K562 (cell line): ENCODE data around the gene TMEM89. TPM values are rescaled to one million over a fixed set of nuclear protein-coding genes. Genes with fewer than 3 reads are reported as not detected.

ENCODE experiments used
- ATAC-seq: fragments of 200-7000 bp; cut with Tn5 transposase; 3 replicates; pipeline ENCODE4 v1.9.1; 2020; ENCODE audit warnings: moderate library complexity
- BruUV-seq: library from RNA; stranded (reverse); fragments of 400-500 nt; replicated peaks from 2 replicates; lab custom pipeline; 2021; lab: Mats Ljungman, UMichigan
- CTCF ChIA-PET: fragments of 300-600 bp; formaldehyde crosslinking; extraction: SDS; loops from one replicate; lab custom pipeline; 2021; ENCODE audit warnings: low intra/inter-chr PET ratio; lab: Yijun Ruan, JAX
- POLR2A ChIA-PET: fragments of 300-600, 350-650 bp; sonication (Branson Sonifier 250); formaldehyde crosslinking; extraction: SDS; loops from one replicate; lab custom pipeline; 2021; ENCODE audit warnings: antibody characterized with exemption, inconsistent platforms; lab: Yijun Ruan, JAX
- DNase-seq, 4 experiments: peaks; one replicate each; pipeline versions ENCODE4 v3.0.0 to v3.0.0-alpha.2; 2011 to 2018; ENCODE audit warnings: low spot score in 3 of 4, mixed read lengths in 3 of 4; ENCODE audit errors: extremely low read depth in 1 of 4
- FAIRE-seq: peaks from 2 replicates; lab custom pipeline; 2011; peaks lifted over from hg19 to GRCh38; lab: Jason Lieb, UNC
- H2AFZ ChIP-seq: 2 replicates; pipeline ENCODE4 v1.6.0; 2011; ENCODE audit warnings: low read depth, low read length, control low read depth, inconsistent platforms
- H3K27ac ChIP-seq: fragments of 200-600 bp; 3 replicates; pipeline ENCODE4 v1.8.0; 2011; ENCODE audit warnings: low read depth, mild to moderate bottlenecking, control low read depth, inconsistent platforms, low read length, moderate library complexity, mixed read lengths; ENCODE audit errors: extremely low read depth
- H3K27me3 ChIP-seq, 2 experiments: fragments of 300-600 bp in 1 of 2; 2 replicates in 1 of 2; 3 replicates in 1 of 2; pipeline versions ENCODE4 v1.6.0 to v1.8.0; 2011; ENCODE audit warnings: inconsistent platforms in 2 of 2, low read length in 2 of 2, mild to moderate bottlenecking in 1 of 2, mixed read lengths in 1 of 2, moderate library complexity in 1 of 2; ENCODE audit not compliant: control insufficient read depth in 2 of 2, insufficient read depth in 2 of 2
- H3K36me3 ChIP-seq: fragments of 300-600 bp; 3 replicates; pipeline ENCODE4 v1.8.0; 2011; ENCODE audit warnings: mild to moderate bottlenecking, low read length, inconsistent platforms; ENCODE audit not compliant: control insufficient read depth, insufficient read depth
- H3K4me1 ChIP-seq, 2 experiments: fragments of 200-600 bp in 1 of 2; replicated peaks in 1 of 2; 2 replicates in 1 of 2; 3 replicates in 1 of 2; pipeline versions ENCODE4 v1.5.1 to v1.8.0; 2011; ENCODE audit warnings: inconsistent platforms in 2 of 2, low read length in 2 of 2, mild to moderate bottlenecking in 1 of 2, mixed read lengths in 1 of 2, moderate library complexity in 1 of 2; ENCODE audit not compliant: control insufficient read depth in 2 of 2, insufficient read depth in 2 of 2
- H3K4me2 ChIP-seq: 2 replicates; pipeline ENCODE4 v1.6.1; 2011; ENCODE audit warnings: low read length, control low read depth, inconsistent platforms, mixed read lengths; ENCODE audit not compliant: insufficient read depth
- H3K4me3 ChIP-seq: fragments of 200-600 bp; sonication (generic), shearing (Covaris generic); 2 replicates; pipeline ENCODE4 v1.5.1; 2016; ENCODE audit warnings: control low read depth, inconsistent platforms
- H3K79me2 ChIP-seq: fragments of 200-600 bp; 3 replicates; pipeline ENCODE4 v1.8.0; 2011; ENCODE audit warnings: low read length, inconsistent platforms; ENCODE audit not compliant: control insufficient read depth, insufficient read depth
- H3K9ac ChIP-seq, 2 experiments: 2 replicates each; pipeline versions ENCODE4 v1.6.0 to v1.6.1; 2011; ENCODE audit warnings: low read depth in 2 of 2, low read length in 2 of 2, control low read depth in 1 of 2, inconsistent platforms in 1 of 2, mild to moderate bottlenecking in 1 of 2, mixed read lengths in 1 of 2; ENCODE audit not compliant: insufficient read depth in 1 of 2
- H3K9me1 ChIP-seq: one replicate; pipeline ENCODE4 v1.6.0; 2011; ENCODE audit warnings: inconsistent platforms, mild to moderate bottlenecking, low read length, moderate library complexity; ENCODE audit not compliant: control insufficient read depth, insufficient read depth
- H3K9me3 ChIP-seq: replicated peaks from 2 replicates; pipeline ENCODE4 v1.5.1; 2011; ENCODE audit warnings: low read depth, low read length, inconsistent platforms; ENCODE audit not compliant: control insufficient read depth, insufficient read depth
- H4K20me1 ChIP-seq: replicated peaks from 2 replicates; pipeline ENCODE4 v1.6.1; 2011; ENCODE audit warnings: low read length, inconsistent platforms, mixed read lengths; ENCODE audit not compliant: control insufficient read depth, insufficient read depth
- ETS1 ChIP-seq: conservative IDR thresholded peaks from 2 replicates; pipeline ENCODE4 v1.6.1; 2011; ENCODE audit warnings: low read depth, mild to moderate bottlenecking, low read length; ENCODE audit not compliant: control insufficient read depth
- FOS ChIP-seq: IDR thresholded peaks from 3 replicates; pipeline ENCODE4 v1.6.1; 2011; ENCODE audit not compliant: insufficient read length; ENCODE audit errors: extremely low read depth
- NCOA1 ChIP-seq: fragments of 450-650 bp; IDR thresholded peaks from 2 replicates; pipeline ENCODE4 v1.6.1; 2016; ENCODE audit warnings: low read depth
- TCF15 ChIP-seq: fragments of 250-450 bp; sonication (Bioruptor Pico); IDR thresholded peaks from 2 replicates; pipeline ENCODE4 v1.8.0; 2022; ENCODE audit warnings: moderate library complexity, mild to moderate bottlenecking, inconsistent platforms
- WGBS: fragments of 100-300 bp; shearing (Covaris generic); methylation state at CpG from one replicate; pipeline ENCODE4 v1.1.6; 2016; ENCODE audit warnings: low coverage, mixed read lengths; ENCODE audit not compliant: insufficient coverage; ENCODE audit errors: missing lambda C conversion rate; 5-methylcytosine and 5-hydroxymethylcytosine counted together
- in situ Hi-C: fragments of 300-500 bp; cut with MboI; formaldehyde crosslinking; loops from 4 replicates; pipeline ENCODE4 v1.15.0; 2018; ENCODE audit warnings: inconsistent platforms, mixed read lengths
- intact Hi-C: fragments of 100-400 bp; cut with micrococcal nuclease; formaldehyde crosslinking; loops from 2 replicates; pipeline ENCODE4 v1.14.2; 2022
- polyA plus RNA-seq, 8 experiments: library from polyadenylated mRNA; depleted of rRNA in 4 of 8; stranded (reverse) in 5 of 8; unstranded in 3 of 8; fragments of >200 nt; fragmentation: Nextera tagmentation in 2 of 8; fragmentation: Illumina TruSeq in 1 of 8; extraction: Ambion mirVana in 2 of 8; extraction: Trizol in 1 of 8; gene quantifications; 2 replicates each; pipeline versions ENCODE4 v1.2.1 to v1.2.3, GENCODE V29; 2011 to 2014; ENCODE audit warnings: inconsistent platforms in 1 of 8, missing spikeins in 1 of 8
- total RNA-seq, 7 experiments: library from RNA; depleted of rRNA in 6 of 7; stranded (reverse); fragments of >200 nt in 6 of 7; fragmentation: Illumina TruSeq in 2 of 7; extraction: Trizol in 2 of 7; gene quantifications; 2 replicates each; pipeline versions ENCODE4 v1.2.1 to v1.2.3, GENCODE V29; 2011 to 2021; ENCODE audit warnings: low replicate concordance in 1 of 7

The TMEM89 gene
- total and polyA plus RNA-seq, 9 of the 15 experiments (the other 6 are each of a cell fraction or from before 2014, with no cell fraction given): not detected

GRCh38 chr3:48655063-48655462, 33.5 kb upstream of the TMEM89 start:
- no peak overlapping the region for H3K27ac ChIP-seq
- H4K20me1 ChIP-seq: no peaks in the 10 kb centered on the region
- ChIA-PET POLR2A (no interaction called here), CTCF (no interaction called here)
- H3K4me1 ChIP-seq: peaks cover 0 to 12% of the 10 kb centered on the region in 2 experiments; a peak in 2 of 5 replicates
- H3K4me2 ChIP-seq: no peak overlapping the region
- ATAC-seq (no peak), FAIRE-seq (no peak), DNase-seq (no peak)
- H3K4me3 ChIP-seq: no peak overlapping the region
- in situ Hi-C loops: no loop called here
- no TSS peak for BruUV-seq
- no peaks in the 10 kb centered on the region for H3K79me2 ChIP-seq
- H3K9me3 ChIP-seq: no peaks in the 10 kb centered on the region
- intact Hi-C loops: no loop called here
- H3K9ac ChIP-seq: no peak overlapping the region
- no peaks in the 10 kb centered on the region for H3K9me1 ChIP-seq
- H2AFZ ChIP-seq: no peak overlapping the region
- no peaks in the 10 kb centered on the region for H3K36me3 ChIP-seq
- TF ChIP-seq ETS1 (no peak), FOS (no peak), NCOA1 (no peak), TCF15 (CRISPR knock-in tag) (no peak)
- no peaks in the 10 kb centered on the region; a peak in 1 of 5 replicates for H3K27me3 ChIP-seq
- WGBS: 48% methylated on average over 10 of the region's 12 CpGs
